GM19397 (cell line): ENCODE results near the gene RSRC2.
"Not testable (repeated sequence)": the region's sequence is repeated elsewhere in the genome, so short reads cannot be mapped to it uniquely, and the experiment has no call there.

ENCODE experiments used
- ATAC-seq: cut with Tn5 transposase; IDR thresholded peaks from one replicate; pipeline ENCODE4 v1.9.1; 2021; ENCODE audit warnings: mild to moderate bottlenecking, moderate library complexity; ENCODE audit not compliant: unreplicated experiment

The RSRC2 gene, protein sequence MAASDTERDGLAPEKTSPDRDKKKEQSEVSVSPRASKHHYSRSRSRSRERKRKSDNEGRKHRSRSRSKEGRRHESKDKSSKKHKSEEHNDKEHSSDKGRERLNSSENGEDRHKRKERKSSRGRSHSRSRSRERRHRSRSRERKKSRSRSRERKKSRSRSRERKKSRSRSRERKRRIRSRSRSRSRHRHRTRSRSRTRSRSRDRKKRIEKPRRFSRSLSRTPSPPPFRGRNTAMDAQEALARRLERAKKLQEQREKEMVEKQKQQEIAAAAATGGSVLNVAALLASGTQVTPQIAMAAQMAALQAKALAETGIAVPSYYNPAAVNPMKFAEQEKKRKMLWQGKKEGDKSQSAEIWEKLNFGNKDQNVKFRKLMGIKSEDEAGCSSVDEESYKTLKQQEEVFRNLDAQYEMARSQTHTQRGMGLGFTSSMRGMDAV

GRCh38 chr12:122526683-122527477, at the start of gene RSRC2, which contains the start of gene KNTC1:
Gene RSRC2 (minus strand): TSS chr12:122526936. CDS start chr12:122526853, 83 bp downstream.
Gene KNTC1 (plus strand): TSS chr12:122527249. CDS start chr12:122530064, 2,815 bp downstream.
- ATAC-seq, result peak; percentile 86

GRCh38 chr12:122571821-122572220, 45.1 kb upstream of the RSRC2 start:
- no peak for ATAC-seq

DNA sequence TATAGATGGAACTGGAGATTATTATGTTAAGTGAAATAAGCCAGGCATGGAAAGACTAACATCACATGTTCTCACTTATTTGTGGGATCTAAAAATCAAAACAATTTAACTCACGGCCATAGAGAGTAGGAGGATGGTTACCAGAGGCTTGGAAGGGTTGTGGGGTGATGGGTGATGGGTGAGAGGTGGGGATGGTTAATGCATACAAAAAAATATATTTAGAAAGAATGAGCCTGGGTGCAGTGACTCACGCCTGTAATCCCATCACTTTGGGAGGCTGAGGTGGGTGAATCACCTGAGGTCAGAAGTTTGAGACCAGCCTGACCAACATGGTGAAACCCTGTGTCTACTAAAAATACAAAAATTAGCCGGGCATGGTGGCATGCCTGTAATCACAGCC, 43.3 kb upstream of the RSRC2 start:
- ATAC-seq, result not testable (repeated sequence)

- no peak for ATAC-seq
These were observed 42.6 kb upstream of the RSRC2 start for GRCh38 chr12:122569288-122569687.

- ATAC-seq, result not testable (repeated sequence)
These were observed 40.1 kb upstream of the RSRC2 start for GRCh38 chr12:122566816-122567215.

- no peak for ATAC-seq
These were observed 36.6 kb upstream of the RSRC2 start for GRCh38 chr12:122563361-122563760.

DNA sequence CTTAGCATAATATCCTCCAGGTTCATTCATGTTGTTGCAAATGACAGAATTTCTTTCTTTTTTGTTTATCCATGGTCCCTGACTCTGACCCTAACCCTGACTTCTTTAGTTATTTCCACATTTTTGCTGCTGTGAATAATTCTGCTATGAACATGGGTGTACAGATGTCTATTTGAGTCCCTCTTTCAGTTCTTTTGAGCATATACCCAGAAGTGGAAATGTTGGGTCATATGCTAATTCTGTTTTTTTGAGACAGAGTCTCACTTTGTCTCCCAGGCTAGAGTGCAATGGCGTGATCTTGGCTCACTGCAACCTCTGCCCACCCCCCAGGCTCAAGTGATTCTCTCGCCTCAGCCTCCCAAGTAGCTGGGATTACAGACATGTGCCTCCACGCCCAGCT, 33.4 kb upstream of the RSRC2 start:
- ATAC-seq, result no peak

DNA sequence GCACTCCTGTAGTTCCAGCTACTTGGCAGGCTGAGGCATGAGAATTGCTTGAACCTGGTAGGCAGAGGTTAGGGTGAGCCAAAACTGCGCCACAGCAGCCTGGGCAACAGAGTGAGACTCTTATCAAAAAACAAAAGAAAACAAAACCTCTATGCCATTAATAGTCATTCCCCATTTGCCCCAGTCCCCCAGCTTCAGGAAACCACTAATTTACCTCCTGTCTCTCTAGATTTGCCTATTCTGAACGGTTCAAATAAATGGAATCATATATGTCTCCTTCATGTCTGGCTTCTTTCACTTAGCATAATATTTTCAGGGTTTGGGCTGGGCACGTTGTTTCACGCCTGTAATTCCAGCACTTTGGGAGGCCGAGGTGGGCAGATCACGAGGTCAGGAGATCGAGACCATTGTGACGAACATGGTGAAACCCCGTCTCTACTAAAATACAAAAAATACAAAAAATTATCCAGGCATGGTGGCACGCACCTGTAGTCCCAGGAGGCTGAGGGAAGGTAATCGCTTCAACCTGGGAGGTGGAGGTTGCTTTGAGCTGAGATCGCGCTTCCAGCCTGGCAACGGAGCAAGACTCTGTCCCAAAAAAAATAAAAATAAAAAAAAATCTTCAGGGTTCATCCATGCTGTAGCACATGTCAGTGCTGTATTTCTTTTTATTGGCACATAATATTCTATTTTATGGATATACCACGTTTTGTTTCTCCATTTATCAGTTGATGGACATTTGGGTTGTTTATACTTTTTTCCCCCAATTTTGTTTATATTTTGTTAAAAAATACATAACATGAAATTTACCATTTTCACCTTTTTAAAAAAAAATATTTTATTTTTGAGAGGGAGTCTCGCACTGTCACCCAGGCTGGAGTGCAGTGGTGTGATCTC, 32.3 kb upstream of the RSRC2 start:
- ATAC-seq, result no peak

- ATAC-seq, result no peak
These were observed 20.6 kb upstream of the RSRC2 start for GRCh38 chr12:122547330-122547729.

DNA sequence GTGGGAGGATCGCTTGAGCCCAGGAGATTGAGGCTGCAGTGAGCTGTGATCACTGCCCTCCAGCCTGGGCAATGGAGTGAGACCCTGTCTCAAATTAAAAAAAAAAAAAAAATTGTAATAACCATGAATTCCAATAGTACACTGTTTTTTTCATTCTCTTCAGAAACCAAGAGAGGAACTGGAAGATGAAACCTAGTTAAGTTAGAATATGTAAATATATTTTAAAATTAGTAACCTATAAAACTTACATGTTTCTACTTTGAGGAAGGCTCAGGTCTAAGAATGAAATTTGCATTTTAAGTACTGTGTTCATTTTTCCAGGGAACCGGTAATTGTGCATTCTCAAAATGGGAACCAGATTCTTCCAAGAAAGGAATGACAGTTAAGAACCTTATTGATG, 19.1 kb upstream of the RSRC2 start:
- no peak for ATAC-seq

DNA sequence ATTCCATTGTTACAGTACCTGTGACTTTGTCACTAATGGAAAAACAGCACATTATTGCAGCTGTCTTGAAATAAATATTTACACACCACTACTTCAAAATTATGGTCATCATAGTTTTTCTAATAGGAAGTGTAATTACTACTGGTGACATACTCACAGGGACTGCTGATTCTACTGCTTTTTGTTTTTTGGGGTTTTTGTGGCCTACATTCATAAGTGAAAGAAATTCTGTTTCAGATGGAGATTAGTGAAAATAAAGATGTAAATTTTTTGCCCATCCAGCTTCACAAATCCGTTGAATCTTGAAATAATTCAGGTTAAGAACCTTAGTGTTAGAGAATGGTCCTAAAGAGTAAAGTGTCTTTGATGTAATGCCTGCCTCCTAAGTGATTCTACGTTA, 17.8 kb upstream of the RSRC2 start:
- ATAC-seq, result no peak

GRCh38 chr12:122538496-122538895, 11.8 kb upstream of the RSRC2 start:
- ATAC-seq, result no peak

- ATAC-seq, result no peak
These were observed 10.3 kb upstream of the RSRC2 start for GRCh38 chr12:122537021-122537420.

GRCh38 chr12:122533856-122534255, 7.1 kb upstream of the RSRC2 start:
- ATAC-seq, result no peak

GRCh38 chr12:122528992-122529391, 2.3 kb upstream of the RSRC2 start:
- no peak for ATAC-seq

GRCh38 chr12:122528582-122528981, 1.8 kb upstream of the RSRC2 start:
- no peak for ATAC-seq

- ATAC-seq, result no peak
These were observed 775 bp upstream of the RSRC2 start for GRCh38 chr12:122527478-122527944.

DNA sequence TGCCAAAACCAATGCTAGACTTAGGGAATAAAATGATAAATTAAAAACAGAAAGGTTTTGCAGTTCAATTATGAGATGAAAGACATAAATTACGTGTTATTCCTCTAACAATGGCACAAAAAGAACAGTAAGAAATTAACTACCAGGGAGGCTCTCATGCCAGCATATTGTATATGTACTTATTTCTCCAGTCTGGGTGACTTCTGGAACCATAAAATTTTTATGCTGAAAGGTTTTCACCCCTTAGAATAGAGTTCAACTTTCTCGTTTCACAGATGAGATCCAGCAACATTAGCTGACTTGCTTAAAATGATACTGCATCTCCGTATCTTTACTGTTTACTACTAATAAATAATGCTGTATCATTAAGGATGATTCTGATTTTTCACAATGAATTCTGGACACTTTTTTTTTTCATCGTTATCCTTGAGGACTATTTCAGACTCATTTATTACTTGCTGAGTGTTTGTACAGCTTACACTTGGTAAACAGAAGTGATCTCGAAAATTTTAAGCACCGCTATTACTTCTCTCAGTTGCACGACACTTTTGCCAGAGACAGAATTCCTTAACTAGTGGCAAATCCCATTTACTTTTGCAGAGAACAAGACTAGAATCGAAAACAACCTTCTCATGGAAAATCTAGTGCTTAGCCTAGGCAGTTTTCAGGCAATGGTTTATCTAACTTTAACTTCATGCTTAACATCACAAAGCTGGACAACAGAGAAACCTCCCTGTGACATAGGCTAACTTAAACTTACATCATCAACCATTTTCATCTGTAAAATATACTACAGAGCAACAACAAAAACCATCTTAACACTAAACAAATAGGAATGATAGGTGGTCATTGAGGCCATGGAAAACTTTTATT, 2.7 kb downstream of the RSRC2 start:
- no peak for ATAC-seq

DNA sequence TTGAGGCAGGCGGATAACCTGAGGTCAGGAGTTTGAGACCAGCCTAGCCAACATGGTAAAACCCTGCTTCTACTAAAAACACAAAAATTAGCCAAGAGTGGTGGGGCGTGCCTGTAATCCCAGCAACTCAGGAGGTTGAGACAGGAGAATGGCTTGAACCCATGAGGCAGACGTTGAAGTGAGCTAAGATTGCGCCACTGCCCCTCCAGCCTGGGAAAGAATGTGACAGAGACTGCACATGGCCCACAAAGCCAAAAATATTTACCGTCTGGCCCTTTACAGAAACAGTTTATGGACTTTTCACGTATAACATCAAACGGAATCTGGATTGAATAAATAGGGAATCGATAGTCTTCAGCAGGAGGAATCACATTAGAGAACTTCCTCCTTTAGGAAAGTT, 3.5 kb downstream of the RSRC2 start:
- ATAC-seq, result no peak

DNA sequence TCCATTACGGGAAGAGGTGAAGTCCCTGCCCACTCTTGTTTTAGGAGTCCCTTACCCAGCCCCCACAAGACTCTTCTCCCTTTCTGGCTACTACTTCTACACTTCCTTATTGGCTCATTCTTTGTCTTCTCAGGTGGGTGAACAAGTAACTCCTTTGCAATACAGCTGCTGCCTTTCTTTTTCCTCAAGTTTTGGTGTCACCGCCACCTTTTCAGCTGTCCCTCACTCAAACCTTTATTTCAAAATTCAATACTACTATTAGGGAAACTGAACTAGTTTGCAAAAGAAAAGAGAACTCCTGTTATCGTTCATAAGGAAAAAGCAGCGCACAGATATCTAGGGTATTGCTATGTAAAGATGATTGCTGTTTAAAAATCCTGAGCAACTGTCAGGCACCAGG, 6.1 kb downstream of the RSRC2 start:
- no peak for ATAC-seq
